Measurements from ENCODE around the gene SLC35F4. TPM values are rescaled to one million over a fixed set of nuclear protein-coding genes. Genes with fewer than 3 reads are reported as not detected.
A peak's percentile ranks its signal among the peaks of the same experiment; 100 is the strongest.

The SLC35F4 gene
- total RNA-seq, 1 experiment from 2014 or later = not detected

DNA sequence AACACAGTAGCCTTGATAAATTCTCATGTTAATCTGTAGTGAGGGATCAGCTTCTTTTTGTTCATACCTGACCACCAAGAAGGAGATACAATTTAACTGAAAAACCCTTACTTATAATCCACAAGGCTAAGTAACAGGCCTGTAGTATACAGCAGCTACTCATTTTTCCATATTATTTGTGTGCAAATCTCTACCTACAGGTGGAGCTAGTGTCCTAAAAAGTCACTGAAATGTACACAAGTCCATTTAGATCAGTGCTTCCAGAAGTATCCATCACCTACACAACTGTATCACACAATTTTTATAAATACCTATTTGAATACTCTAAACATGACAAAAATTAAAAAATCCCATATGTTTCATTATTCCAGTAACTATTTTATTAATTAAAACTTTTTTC is 173.2 kb downstream of the SLC35F4 start:
- H3K4me2 ChIP-seq (ENCODE audit: low read length) = no peak overlapping the region
- H3K36me3 ChIP-seq (ENCODE audit: control insufficient read depth in 1 of 2, insufficient read depth in 2 of 2, low read length in 2 of 2) = no peaks in the 10 kb centered on the region
- intact Hi-C loops (cut with micrococcal nuclease) = loop anchor here (1.0 to 2.0 kb wide), 2 partner anchors 180 to 380 kb away; no protein-coding TSS in a partner anchor
- BruUV-seq (replicated peaks) = no TSS peak
- no peak for TF ChIP-seq CEBPB (IDR thresholded peaks at IDR 0.05; ENCODE audit: low read depth)
- TF ChIP-seq RAD21 (IDR thresholded peaks at IDR 0.05; ENCODE audit: low read depth) = peak; percentile 73
- TF ChIP-seq, protein P1, sequence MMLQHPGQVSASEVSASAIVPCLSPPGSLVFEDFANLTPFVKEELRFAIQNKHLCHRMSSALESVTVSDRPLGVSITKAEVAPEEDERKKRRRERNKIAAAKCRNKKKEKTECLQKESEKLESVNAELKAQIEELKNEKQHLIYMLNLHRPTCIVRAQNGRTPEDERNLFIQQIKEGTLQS (IDR thresholded peaks at IDR 0.05) = no peak
- TF ChIP-seq, protein P2, sequence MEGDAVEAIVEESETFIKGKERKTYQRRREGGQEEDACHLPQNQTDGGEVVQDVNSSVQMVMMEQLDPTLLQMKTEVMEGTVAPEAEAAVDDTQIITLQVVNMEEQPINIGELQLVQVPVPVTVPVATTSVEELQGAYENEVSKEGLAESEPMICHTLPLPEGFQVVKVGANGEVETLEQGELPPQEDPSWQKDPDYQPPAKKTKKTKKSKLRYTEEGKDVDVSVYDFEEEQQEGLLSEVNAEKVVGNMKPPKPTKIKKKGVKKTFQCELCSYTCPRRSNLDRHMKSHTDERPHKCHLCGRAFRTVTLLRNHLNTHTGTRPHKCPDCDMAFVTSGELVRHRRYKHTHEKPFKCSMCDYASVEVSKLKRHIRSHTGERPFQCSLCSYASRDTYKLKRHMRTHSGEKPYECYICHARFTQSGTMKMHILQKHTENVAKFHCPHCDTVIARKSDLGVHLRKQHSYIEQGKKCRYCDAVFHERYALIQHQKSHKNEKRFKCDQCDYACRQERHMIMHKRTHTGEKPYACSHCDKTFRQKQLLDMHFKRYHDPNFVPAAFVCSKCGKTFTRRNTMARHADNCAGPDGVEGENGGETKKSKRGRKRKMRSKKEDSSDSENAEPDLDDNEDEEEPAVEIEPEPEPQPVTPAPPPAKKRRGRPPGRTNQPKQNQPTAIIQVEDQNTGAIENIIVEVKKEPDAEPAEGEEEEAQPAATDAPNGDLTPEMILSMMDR (IDR thresholded peaks at IDR 0.05 in 2 of 3, conservative IDR thresholded peaks at IDR 0.05 in 1 of 3; ENCODE audit: borderline replicate concordance in 1 of 3, insufficient read depth in 1 of 3, low read depth in 2 of 3, low read length in 2 of 3) = peak; percentile 59 to 70 (median 64)
- no peaks in the 10 kb centered on the region for H3K9me2 ChIP-seq (ENCODE audit: insufficient read depth)
- POLR2A ChIA-PET = no interaction called here
- no peak overlapping the region for H3K27ac ChIP-seq (ENCODE audit: low read depth, low read length)
- H3K27me3 ChIP-seq (ENCODE audit: insufficient read depth, low read length) = peaks cover 11% of the 10 kb centered on the region; the same call in 1 of the 2 replicates
- H3K9ac ChIP-seq (ENCODE audit: low read length) = no peak overlapping the region
- no peak overlapping the region for H3K4me3 ChIP-seq (replicated peaks in 1 of 2; ENCODE audit: low read depth in 1 of 2, low read length in 2 of 2)
- RAD21 ChIA-PET (ENCODE audit: low non-redundant PET in 1 of 2, low total read pairs in 2 of 2, uncharacterized antibody in 2 of 2, unreplicated experiment in 2 of 2) = interaction anchor here in 1 of 2 experiments (1.1 kb wide), 1 partner anchor 179 kb away, joined by 4 read pairs; no protein-coding TSS in a partner anchor
- peak; percentile 81 for ATAC-seq
- peak; percentile 49 for DNase-seq (ENCODE audit: low read depth, low spot score)
- no peaks in the 10 kb centered on the region for H4K20me1 ChIP-seq (ENCODE audit: insufficient read depth)
- CTCF ChIA-PET = interaction anchor here (0.6 to 3.3 kb wide), 17 partner anchors 8 to 381 kb away, joined by 3 to 55 read pairs (median 4); partner anchors contain the start of gene CCDC198
- no peaks in the 10 kb centered on the region for H3K4me1 ChIP-seq (ENCODE audit: control insufficient read depth in 1 of 2, insufficient read depth in 2 of 2, low read length in 2 of 2)
- H2AFZ ChIP-seq (ENCODE audit: low read depth, low read length, poor library complexity, severe bottlenecking) = no peak overlapping the region
- no peaks in the 10 kb centered on the region for H3K79me2 ChIP-seq (ENCODE audit: insufficient read depth, low read length)
- no peaks in the 10 kb centered on the region for H3K9me3 ChIP-seq (ENCODE audit: control insufficient read depth in 1 of 2, insufficient read depth in 1 of 2, low read depth in 1 of 2, low read length in 2 of 2)

DNA sequence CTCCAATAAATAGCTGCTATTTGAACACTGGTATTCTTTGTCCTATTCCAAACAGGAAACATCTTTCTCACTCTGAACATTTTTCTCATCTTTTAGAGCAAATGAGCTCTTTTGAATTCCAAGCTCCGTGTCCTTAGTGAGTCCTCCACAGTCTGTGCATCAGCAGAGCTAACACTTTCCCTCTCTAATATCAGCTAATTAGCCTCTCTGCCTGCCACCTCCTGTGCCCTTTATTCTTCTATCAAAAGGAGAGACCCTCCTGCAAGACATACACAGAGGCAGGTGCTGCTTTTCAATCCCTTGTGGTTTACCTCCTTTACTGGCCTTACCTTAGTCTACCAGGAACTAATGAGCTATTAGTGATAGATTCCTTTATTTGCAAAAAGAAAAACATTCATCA is 178.5 kb downstream of the SLC35F4 start:
- no peak overlapping the region for H3K9ac ChIP-seq (ENCODE audit: low read length)
- H3K79me2 ChIP-seq (ENCODE audit: insufficient read depth, low read length) = no peaks in the 10 kb centered on the region
- intact Hi-C loops (cut with micrococcal nuclease) = no loop called here
- no peaks in the 10 kb centered on the region for H3K9me2 ChIP-seq (ENCODE audit: insufficient read depth)
- TF ChIP-seq FOSL1 (IDR thresholded peaks at IDR 0.05; ENCODE audit: low read depth) (no peak), EZH2phosphoT487 (IDR thresholded peaks at IDR 0.05; ENCODE audit: borderline replicate concordance) (no peak), POLR2A (IDR thresholded peaks at IDR 0.05; ENCODE audit: borderline replicate concordance, extremely low read depth, insufficient read depth, insufficient read length) (no peak), ELF1 (IDR thresholded peaks at IDR 0.05; ENCODE audit: borderline replicate concordance, low read depth) (no peak), ZNF274 (IDR thresholded peaks at IDR 0.05; ENCODE audit: low read depth, low read length) (no peak), SIN3A (IDR thresholded peaks at IDR 0.05; ENCODE audit: low read depth) (no peak), YY1 (IDR thresholded peaks at IDR 0.05; ENCODE audit: extremely low read depth, insufficient replicate concordance, low read depth, low read length) (no peak), EZH2 (IDR thresholded peaks at IDR 0.05) (no peak), ZFX (IDR thresholded peaks at IDR 0.05) (no peak), CEBPB (IDR thresholded peaks at IDR 0.05; ENCODE audit: low read depth) (no peak), CBX3 (IDR thresholded peaks at IDR 0.05; ENCODE audit: low read depth) (no peak), TCF7L2 (IDR thresholded peaks at IDR 0.05; ENCODE audit: borderline replicate concordance, extremely low read depth, insufficient read depth, insufficient read length) (no peak)
- TF ChIP-seq, protein P2 (IDR thresholded peaks at IDR 0.05 in 2 of 3, conservative IDR thresholded peaks at IDR 0.05 in 1 of 3; ENCODE audit: borderline replicate concordance in 1 of 3, insufficient read depth in 1 of 3, low read depth in 2 of 3, low read length in 2 of 3) = no peak
- TF ChIP-seq, protein P3, sequence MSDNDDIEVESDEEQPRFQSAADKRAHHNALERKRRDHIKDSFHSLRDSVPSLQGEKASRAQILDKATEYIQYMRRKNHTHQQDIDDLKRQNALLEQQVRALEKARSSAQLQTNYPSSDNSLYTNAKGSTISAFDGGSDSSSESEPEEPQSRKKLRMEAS (IDR thresholded peaks at IDR 0.05) = no peak
- H2AFZ ChIP-seq (ENCODE audit: low read depth, low read length, poor library complexity, severe bottlenecking) = no peak overlapping the region
- no peak overlapping the region for H3K4me3 ChIP-seq (replicated peaks in 1 of 2; ENCODE audit: low read depth in 1 of 2, low read length in 2 of 2)
- BruUV-seq (replicated peaks) = no TSS peak
- H3K27ac ChIP-seq (ENCODE audit: low read depth, low read length) = no peak overlapping the region
- ChIA-PET POLR2A (no interaction called here), RAD21 (ENCODE audit: low non-redundant PET in 1 of 2, low total read pairs in 2 of 2, uncharacterized antibody in 2 of 2, unreplicated experiment in 2 of 2) (no interaction called here), CTCF (interaction anchor here (1.6 kb wide), 1 partner anchor 184 kb away, joined by 8 read pairs; no protein-coding TSS in a partner anchor)
- no peak overlapping the region for H3K4me2 ChIP-seq (ENCODE audit: low read length)
- H3K4me1 ChIP-seq (ENCODE audit: control insufficient read depth in 1 of 2, insufficient read depth in 2 of 2, low read length in 2 of 2) = no peaks in the 10 kb centered on the region
- no peaks in the 10 kb centered on the region for H3K36me3 ChIP-seq (ENCODE audit: control insufficient read depth in 1 of 2, insufficient read depth in 2 of 2, low read length in 2 of 2)
- H3K9me3 ChIP-seq (ENCODE audit: control insufficient read depth in 1 of 2, insufficient read depth in 1 of 2, low read depth in 1 of 2, low read length in 2 of 2) = no peaks in the 10 kb centered on the region
- DNase-seq (ENCODE audit: low read depth, low spot score) (no peak), ATAC-seq (no peak)
- peaks cover 28% of the 10 kb centered on the region for H3K27me3 ChIP-seq (ENCODE audit: insufficient read depth, low read length)
- no peaks in the 10 kb centered on the region for H4K20me1 ChIP-seq (ENCODE audit: insufficient read depth)
